ENCODE data around the gene SUV39H1. TPM values are rescaled to one million over a fixed set of nuclear protein-coding genes. Genes with fewer than 3 reads are reported as not detected.
"Not testable (repeated sequence)": the region's sequence is repeated elsewhere in the genome, so short reads cannot be mapped to it uniquely, and the experiment has no call there.

SUV39H1 gene
- polyA plus RNA-seq (ENCODE audit: insufficient read length in 4 of 4) = 1 to 10 TPM; 6.2 to 8.1 (median 6.8) TPM

GRCh38 chrX:48696301-48696908 lies at the start of gene SUV39H1:
Gene SUV39H1 (plus strand): TSS chrX:48696734. CDS start chrX:48696785, 51 bp downstream.
- DNase-seq (ENCODE audit: low read depth in 4 of 4, low spot score in 2 of 4) = peak; percentile 29 to 80 (median 63)

GRCh38 chrX:48648336-48648751 lies 48.2 kb upstream of the SUV39H1 start:
- peak in 1 of 4 donors; percentile 5 for DNase-seq (ENCODE audit: low read depth in 4 of 4, low spot score in 2 of 4)

GRCh38 chrX:48649102-48649501 lies 47.4 kb upstream of the SUV39H1 start:
- DNase-seq (ENCODE audit: low read depth in 4 of 4, low spot score in 2 of 4) = no peak

- not testable (repeated sequence) for DNase-seq (ENCODE audit: low read depth in 4 of 4, low spot score in 2 of 4)
Observed at GRCh38 chrX:48652055-48652579, 44.4 kb upstream of the SUV39H1 start.

DNA sequence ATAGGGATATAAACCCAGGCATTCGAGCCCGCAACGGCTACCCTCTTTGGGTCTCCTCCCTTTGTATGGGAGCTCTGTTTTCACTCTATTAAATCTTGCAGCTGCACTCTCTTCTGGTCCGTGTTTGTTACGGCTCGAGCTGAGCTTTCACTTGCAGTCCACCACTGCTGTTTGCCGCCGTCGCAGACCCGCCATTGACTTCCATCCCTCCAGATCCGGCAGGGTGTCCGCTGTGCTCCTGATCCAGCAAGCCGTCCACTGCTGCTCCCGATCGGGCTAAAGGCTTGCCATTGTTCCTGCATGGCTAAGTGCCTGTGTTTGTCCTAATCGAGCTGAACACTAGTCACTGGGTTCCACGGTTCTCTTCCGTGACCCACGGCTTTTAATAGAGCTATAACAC lies 41.8 kb upstream of the SUV39H1 start:
- not testable (repeated sequence) for DNase-seq (ENCODE audit: low read depth in 4 of 4, low spot score in 2 of 4)

GRCh38 chrX:48659686-48660085 lies 36.8 kb upstream of the SUV39H1 start:
- not testable (repeated sequence) for DNase-seq (ENCODE audit: low read depth in 4 of 4, low spot score in 2 of 4)

- no peak for DNase-seq (ENCODE audit: low read depth in 4 of 4, low spot score in 2 of 4)
Observed at GRCh38 chrX:48663241-48663640, 33.3 kb upstream of the SUV39H1 start.

GRCh38 chrX:48664156-48664555 lies 32.4 kb upstream of the SUV39H1 start:
- no peak for DNase-seq (ENCODE audit: low read depth in 4 of 4, low spot score in 2 of 4)

DNA sequence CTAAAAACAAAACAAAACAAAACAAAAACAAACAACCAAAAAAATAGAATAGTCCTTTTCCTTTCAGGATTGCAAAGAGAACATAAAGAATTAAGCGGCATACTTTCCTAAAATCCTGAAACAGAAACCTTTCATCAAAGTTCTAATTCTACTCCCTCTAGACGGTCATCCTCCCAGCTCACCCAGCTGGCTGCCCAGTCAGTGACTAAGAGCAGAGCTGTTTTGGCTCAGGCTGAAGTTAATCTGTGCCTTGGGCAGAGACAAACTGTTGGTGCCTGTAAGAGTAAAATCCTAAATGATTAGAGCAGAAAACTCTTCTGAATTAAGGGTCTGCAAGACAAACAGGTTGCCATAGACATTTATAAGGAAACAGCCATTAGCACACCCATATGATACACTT lies 30.5 kb upstream of the SUV39H1 start:
- no peak for DNase-seq (ENCODE audit: low read depth in 4 of 4, low spot score in 2 of 4)

- DNase-seq (ENCODE audit: low read depth in 4 of 4, low spot score in 2 of 4) = no peak
Observed at GRCh38 chrX:48666649-48667048, 29.9 kb upstream of the SUV39H1 start.

DNA sequence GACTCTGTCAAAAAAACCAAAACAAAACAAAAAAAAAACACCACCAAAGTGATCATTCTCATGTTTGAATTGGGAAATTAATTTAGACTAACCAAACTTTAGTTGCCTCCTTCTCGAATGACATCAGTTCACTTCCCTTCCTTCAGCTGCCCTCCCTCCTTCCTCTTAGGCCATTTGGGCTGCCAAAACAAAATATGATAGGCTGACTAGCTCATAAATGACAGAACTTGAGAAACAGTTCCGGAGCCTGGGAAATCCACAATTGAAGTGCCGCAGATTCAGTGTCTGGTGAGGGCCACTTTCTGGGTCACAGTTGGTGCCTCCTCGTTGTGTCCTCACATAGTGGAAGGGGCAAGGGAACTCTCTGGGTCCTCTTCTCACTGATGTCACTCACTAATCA lies 29.0 kb upstream of the SUV39H1 start:
- no peak for DNase-seq (ENCODE audit: low read depth in 4 of 4, low spot score in 2 of 4)

- DNase-seq (ENCODE audit: low read depth in 4 of 4, low spot score in 2 of 4) = not testable (repeated sequence)
Observed at GRCh38 chrX:48668187-48668586, 28.3 kb upstream of the SUV39H1 start.

DNA sequence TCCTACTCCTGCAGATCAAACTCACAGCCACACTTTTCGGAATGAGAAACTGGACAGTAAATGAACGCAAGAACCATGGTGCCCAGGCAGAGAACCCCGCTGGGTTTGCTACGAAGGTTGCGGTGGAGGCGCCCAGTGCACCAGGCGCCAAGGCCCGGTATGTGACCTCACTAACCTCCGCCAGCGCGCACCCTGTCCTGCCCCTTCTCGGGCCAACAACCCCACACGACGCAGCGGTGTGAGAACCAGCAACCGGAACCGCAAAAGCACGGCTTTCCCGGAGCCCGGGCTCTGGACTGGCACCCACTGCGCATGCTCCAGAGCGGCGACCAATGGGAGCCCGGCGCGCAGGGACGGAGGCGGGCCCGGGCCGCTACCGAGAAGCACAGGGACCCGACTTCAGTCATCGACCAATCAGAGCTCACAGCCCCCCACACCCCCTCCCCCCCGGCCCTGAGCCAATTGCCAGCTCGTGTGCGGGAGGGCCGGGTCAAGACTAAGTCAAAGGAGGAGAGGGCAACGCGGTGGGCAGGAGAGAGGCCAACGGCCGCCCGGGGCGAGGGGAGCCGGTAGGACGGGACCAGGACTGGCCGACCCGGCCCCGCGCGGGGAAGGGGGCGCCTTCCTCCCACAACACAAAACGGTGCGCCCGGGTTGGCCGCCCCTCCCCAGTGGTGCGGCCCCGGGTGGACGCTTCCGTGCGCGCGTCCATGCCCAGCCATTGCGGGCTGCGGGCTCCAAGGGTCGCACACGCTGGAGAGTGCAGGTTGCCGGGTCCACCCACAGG lies 20.2 kb upstream of the SUV39H1 start:
- peak; percentile 45 to 76 (median 69) for DNase-seq (ENCODE audit: low read depth in 4 of 4, low spot score in 2 of 4)

DNA sequence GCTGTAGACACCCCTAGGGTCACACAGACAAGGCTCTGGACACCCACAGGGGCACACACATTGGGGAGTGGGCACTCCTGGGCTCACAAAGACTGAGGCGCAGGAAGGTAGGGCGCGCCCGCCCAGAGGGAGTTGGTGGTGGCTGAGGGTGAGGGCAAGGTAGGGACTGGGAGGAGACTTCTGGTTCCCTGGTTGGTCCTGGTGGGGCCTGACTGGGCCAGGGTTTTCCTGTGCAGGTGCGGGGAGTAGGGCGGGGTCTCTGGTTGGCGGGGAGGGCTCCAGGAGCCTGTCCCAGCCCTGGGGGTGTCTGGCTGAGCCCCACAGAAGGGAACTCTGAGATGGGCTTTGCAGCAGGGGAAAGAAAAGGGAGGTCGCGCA lies 19.7 kb upstream of the SUV39H1 start:
- DNase-seq (ENCODE audit: low read depth in 4 of 4, low spot score in 2 of 4) = no peak

GRCh38 chrX:48677516-48677915 lies 19.0 kb upstream of the SUV39H1 start:
- no peak for DNase-seq (ENCODE audit: low read depth in 4 of 4, low spot score in 2 of 4)

GRCh38 chrX:48680467-48680866 lies 16.1 kb upstream of the SUV39H1 start:
- DNase-seq (ENCODE audit: low read depth in 4 of 4, low spot score in 2 of 4) = not testable (repeated sequence)

- not testable (repeated sequence) for DNase-seq (ENCODE audit: low read depth in 4 of 4, low spot score in 2 of 4)
Observed at GRCh38 chrX:48680925-48681324, 15.6 kb upstream of the SUV39H1 start.

- no peak for DNase-seq (ENCODE audit: low read depth in 4 of 4, low spot score in 2 of 4)
Observed at GRCh38 chrX:48681539-48682183, 14.9 kb upstream of the SUV39H1 start.

- DNase-seq (ENCODE audit: low read depth in 4 of 4, low spot score in 2 of 4) = not testable (repeated sequence)
Observed at GRCh38 chrX:48682795-48683194, 13.7 kb upstream of the SUV39H1 start.

- no peak for DNase-seq (ENCODE audit: low read depth in 4 of 4, low spot score in 2 of 4)
Observed at GRCh38 chrX:48683411-48683982, 13.0 kb upstream of the SUV39H1 start, which contains the start of gene WAS. Gene WAS (plus strand): TSS chrX:48683799. CDS start chrX:48683854, 55 bp downstream.

GRCh38 chrX:48684134-48684533 lies 12.4 kb upstream of the SUV39H1 start:
- no peak for DNase-seq (ENCODE audit: low read depth in 4 of 4, low spot score in 2 of 4)
